K562 (cell line): ENCODE data around the gene INTS4.

Experiments used
- HDAC6 ChIP-seq: IDR thresholded peaks from 2 replicates; pipeline ENCODE4 v1.6.1; 2012; ENCODE audit warnings: low read depth, mild to moderate bottlenecking, control low read depth, inconsistent platforms, low read length, moderate library complexity
- HSF4 ChIP-seq: fragments of 250-450 bp; sonication (Bioruptor Pico); IDR thresholded peaks from 2 replicates; pipeline ENCODE4 v2.1.2; 2022; ENCODE audit warnings: mild to moderate bottlenecking, moderate library complexity, borderline replicate concordance
- JUND ChIP-seq, 2 experiments: IDR thresholded peaks; 2 replicates in 1 of 2; 3 replicates in 1 of 2; pipeline ENCODE4 v1.6.1; 2011; ENCODE audit warnings: borderline replicate concordance in 2 of 2, low read depth in 2 of 2, low read length in 2 of 2, improper control_type of control experiment in 1 of 2, missing biosample characterization in 1 of 2, missing genetic modification characterization in 1 of 2, missing genetic modification reagents in 1 of 2
- MAFK ChIP-seq: IDR thresholded peaks from 2 replicates; pipeline ENCODE4 v1.6.1; 2011; ENCODE audit warnings: low read length, improper control_type of control experiment
- SMAD3 ChIP-seq: fragments of 450-650 bp; formaldehyde crosslinking; conservative IDR thresholded peaks from 2 replicates; pipeline ENCODE4 v1.4.0; 2020; ENCODE audit warnings: mild to moderate bottlenecking
- TBL1XR1 ChIP-seq, 2 experiments: IDR thresholded peaks; 2 replicates each; pipeline ENCODE4 v1.6.1; 2012; ENCODE audit warnings: improper control_type of control experiment in 2 of 2, low read length in 2 of 2, mild to moderate bottlenecking in 1 of 2
- ZKSCAN1 ChIP-seq: fragments of 150-350 bp; IDR thresholded peaks from 2 replicates; pipeline ENCODE4 v1.6.1; 2016; ENCODE audit warnings: low read depth, low read length
- ZNF140 ChIP-seq: fragments of 250-450 bp; sonication (Bioruptor Pico); IDR thresholded peaks from 2 replicates; pipeline ENCODE4 v1.8.0; 2021; ENCODE audit warnings: moderate library complexity, mild to moderate bottlenecking, inconsistent platforms
- ZNF274 ChIP-seq: IDR thresholded peaks from 2 replicates; pipeline ENCODE4 v1.6.1; 2011; ENCODE audit warnings: low read depth, mild to moderate bottlenecking, low read length, moderate library complexity, borderline replicate concordance
- TF ChIP-seq, protein P1 (sequence below): sonication (generic); formaldehyde crosslinking; IDR thresholded peaks from 2 replicates; pipeline ENCODE4 v1.8.1; 2023; ENCODE audit warnings: missing genetic modification reagents, mild to moderate bottlenecking, borderline replicate concordance
- TF ChIP-seq, protein P2 (sequence below), 3 experiments: IDR thresholded peaks in 2 of 3; conservative IDR thresholded peaks in 1 of 3; 2 replicates each; pipeline ENCODE4 v1.5.1; 2011 to 2012; ENCODE audit warnings: low read length in 3 of 3, mild to moderate bottlenecking in 3 of 3, control low read depth in 2 of 3, improper control_type of control experiment in 1 of 3, inconsistent platforms in 1 of 3, low read depth in 1 of 3, mixed read lengths in 1 of 3, moderate library complexity in 1 of 3; ENCODE audit not compliant: insufficient read depth in 2 of 3

DNA sequence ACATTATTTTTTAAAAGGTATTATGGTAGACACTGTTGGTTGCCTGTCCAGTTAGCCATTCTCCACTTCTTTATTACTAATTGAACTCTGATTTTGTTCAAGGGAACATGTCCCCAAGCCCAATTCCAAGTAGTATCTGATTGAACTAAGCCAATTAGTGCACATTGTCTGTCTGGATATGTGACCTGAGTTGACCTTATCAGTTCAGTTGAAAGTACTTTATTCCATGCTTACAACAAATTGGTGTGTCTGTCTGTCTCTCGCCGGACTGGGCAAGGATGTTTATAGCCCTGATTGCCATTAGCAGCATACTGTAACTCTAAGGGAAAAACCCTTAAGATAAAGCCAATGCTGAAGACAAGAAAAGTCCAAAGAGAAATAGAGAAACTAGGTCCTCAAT, 85.6 kb downstream of the INTS4 start:
- TF ChIP-seq HDAC6, result no peak
- no peak for TF ChIP-seq ZNF140
- no peak for TF ChIP-seq ZNF274
- no peak for TF ChIP-seq JUND (IDR thresholded peaks at IDR 0.05; ENCODE audit: borderline replicate concordance, low read depth, low read length)
- no peak for TF ChIP-seq JUND (tag; IDR thresholded peaks at IDR 0.05; ENCODE audit: borderline replicate concordance, low read depth, low read length)
- TF ChIP-seq ZKSCAN1, result no peak
- no peak for TF ChIP-seq MAFK
- no peak for TF ChIP-seq SMAD3
- TF ChIP-seq, protein P1, sequence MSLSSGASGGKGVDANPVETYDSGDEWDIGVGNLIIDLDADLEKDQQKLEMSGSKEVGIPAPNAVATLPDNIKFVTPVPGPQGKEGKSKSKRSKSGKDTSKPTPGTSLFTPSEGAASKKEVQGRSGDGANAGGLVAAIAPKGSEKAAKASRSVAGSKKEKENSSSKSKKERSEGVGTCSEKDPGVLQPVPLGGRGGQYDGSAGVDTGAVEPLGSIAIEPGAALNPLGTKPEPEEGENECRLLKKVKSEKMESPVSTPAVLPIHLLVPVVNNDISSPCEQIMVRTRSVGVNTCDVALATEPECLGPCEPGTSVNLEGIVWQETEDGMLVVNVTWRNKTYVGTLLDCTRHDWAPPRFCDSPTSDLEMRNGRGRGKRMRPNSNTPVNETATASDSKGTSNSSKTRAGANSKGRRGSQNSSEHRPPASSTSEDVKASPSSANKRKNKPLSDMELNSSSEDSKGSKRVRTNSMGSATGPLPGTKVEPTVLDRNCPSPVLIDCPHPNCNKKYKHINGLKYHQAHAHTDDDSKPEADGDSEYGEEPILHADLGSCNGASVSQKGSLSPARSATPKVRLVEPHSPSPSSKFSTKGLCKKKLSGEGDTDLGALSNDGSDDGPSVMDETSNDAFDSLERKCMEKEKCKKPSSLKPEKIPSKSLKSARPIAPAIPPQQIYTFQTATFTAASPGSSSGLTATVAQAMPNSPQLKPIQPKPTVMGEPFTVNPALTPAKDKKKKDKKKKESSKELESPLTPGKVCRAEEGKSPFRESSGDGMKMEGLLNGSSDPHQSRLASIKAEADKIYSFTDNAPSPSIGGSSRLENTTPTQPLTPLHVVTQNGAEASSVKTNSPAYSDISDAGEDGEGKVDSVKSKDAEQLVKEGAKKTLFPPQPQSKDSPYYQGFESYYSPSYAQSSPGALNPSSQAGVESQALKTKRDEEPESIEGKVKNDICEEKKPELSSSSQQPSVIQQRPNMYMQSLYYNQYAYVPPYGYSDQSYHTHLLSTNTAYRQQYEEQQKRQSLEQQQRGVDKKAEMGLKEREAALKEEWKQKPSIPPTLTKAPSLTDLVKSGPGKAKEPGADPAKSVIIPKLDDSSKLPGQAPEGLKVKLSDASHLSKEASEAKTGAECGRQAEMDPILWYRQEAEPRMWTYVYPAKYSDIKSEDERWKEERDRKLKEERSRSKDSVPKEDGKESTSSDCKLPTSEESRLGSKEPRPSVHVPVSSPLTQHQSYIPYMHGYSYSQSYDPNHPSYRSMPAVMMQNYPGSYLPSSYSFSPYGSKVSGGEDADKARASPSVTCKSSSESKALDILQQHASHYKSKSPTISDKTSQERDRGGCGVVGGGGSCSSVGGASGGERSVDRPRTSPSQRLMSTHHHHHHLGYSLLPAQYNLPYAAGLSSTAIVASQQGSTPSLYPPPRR (CRISPR knock-in tag), result no peak
- TF ChIP-seq, protein P2, sequence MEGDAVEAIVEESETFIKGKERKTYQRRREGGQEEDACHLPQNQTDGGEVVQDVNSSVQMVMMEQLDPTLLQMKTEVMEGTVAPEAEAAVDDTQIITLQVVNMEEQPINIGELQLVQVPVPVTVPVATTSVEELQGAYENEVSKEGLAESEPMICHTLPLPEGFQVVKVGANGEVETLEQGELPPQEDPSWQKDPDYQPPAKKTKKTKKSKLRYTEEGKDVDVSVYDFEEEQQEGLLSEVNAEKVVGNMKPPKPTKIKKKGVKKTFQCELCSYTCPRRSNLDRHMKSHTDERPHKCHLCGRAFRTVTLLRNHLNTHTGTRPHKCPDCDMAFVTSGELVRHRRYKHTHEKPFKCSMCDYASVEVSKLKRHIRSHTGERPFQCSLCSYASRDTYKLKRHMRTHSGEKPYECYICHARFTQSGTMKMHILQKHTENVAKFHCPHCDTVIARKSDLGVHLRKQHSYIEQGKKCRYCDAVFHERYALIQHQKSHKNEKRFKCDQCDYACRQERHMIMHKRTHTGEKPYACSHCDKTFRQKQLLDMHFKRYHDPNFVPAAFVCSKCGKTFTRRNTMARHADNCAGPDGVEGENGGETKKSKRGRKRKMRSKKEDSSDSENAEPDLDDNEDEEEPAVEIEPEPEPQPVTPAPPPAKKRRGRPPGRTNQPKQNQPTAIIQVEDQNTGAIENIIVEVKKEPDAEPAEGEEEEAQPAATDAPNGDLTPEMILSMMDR (IDR thresholded peaks at IDR 0.05 in 2 of 3, conservative IDR thresholded peaks at IDR 0.05 in 1 of 3; ENCODE audit: insufficient read depth in 2 of 3, low read depth in 1 of 3, low read length in 3 of 3), result no peak
- no peak for TF ChIP-seq HSF4 (CRISPR knock-in tag)
- no peak for TF ChIP-seq TBL1XR1 (IDR thresholded peaks at IDR 0.05; ENCODE audit: low read length in 2 of 2)
